ENCODE data around the gene NXPE1. TPM values are rescaled to one million over a fixed set of nuclear protein-coding genes. Genes with fewer than 3 reads are reported as not detected.

Gene NXPE1
- total RNA-seq, 1 donor from 2014 or later, result not detected

DNA sequence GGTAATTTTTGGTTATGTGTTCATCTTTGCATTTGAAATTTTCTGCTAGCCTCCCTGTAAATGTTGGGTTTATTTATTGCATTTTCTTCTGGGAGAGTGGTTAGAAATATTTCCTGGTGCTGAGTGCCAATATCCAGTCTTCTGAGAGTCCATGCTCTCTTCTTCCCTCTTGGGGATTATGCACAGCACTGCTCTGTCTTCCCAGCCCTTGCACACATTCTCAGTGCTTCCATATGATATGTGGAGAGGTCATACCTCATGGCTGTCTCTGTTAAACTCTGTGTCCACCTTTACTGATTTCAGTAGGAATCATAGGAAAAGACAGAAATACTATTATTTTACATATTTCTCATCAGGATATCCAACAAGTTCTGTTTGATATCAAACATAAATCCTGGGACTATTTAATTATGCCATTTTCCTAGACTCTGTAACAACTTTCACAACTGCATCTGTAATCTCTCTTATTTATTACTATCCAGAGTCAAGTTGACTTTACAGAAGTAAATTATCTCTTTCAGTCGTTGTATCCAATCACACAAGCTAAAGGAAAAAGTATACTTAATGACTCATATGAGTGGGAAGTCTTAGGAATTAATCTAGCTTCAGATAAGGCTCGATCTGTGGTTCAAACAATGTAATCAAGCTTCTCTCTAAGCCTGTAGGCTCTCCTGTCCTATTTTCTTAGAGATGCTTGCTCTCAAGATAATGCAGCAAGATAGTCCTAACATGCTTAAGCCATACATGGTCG is 2.7 kb upstream of the NXPE1 start:
- no peak for DNase-seq (ENCODE audit: low read depth in 2 of 2)

DNA sequence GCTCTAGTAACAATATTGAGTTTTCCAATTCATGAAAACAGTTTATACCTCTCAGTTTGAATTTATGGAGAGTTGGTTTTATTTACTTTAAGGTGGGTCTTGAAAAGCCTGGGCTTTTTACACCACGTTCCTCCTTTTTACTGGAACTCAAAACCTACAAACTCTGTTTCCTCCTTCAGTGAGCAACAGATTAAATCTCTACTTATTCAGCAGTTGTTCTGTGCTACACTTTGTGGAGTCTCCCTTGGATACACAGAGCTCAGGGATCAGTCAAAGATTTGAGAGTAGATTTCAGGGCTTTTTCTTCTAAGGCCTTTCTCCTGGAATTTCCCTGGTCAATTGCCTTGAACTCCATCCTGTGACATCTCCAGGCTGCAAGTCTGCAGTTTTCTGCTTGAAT is 3.5 kb downstream of the NXPE1 start:
- no peak for DNase-seq (ENCODE audit: low read depth in 2 of 2)

DNA sequence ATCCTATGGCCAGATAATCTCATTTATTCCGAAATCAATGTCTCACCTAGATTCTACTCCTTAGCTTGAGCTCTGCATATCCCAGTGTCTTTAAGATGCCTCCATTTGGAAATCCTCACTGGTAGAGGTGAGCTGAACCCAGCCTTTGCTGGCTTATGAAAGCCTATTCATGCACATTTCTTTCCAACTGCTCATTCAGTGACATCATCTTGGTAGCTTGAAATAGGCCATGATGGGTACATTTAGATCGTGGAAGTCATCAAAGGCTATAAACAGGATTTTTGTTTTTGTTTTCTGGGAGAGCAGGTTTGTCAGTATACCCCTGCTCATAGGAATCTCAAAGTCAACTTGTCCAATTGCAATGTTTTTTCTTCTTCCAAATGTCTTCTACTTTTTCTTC is 6.0 kb downstream of the NXPE1 start:
- no peak for DNase-seq (ENCODE audit: low read depth in 2 of 2)

GRCh38 chr11:114551060-114551459 is 8.6 kb downstream of the NXPE1 start:
- DNase-seq (ENCODE audit: low read depth in 2 of 2), result no peak

GRCh38 chr11:114525682-114526081 is 34.0 kb downstream of the NXPE1 start:
- no peak for DNase-seq (ENCODE audit: low read depth in 2 of 2)

- no peak for DNase-seq (ENCODE audit: low read depth in 2 of 2)
Measured at GRCh38 chr11:114524122-114524521, 35.6 kb downstream of the NXPE1 start.

DNA sequence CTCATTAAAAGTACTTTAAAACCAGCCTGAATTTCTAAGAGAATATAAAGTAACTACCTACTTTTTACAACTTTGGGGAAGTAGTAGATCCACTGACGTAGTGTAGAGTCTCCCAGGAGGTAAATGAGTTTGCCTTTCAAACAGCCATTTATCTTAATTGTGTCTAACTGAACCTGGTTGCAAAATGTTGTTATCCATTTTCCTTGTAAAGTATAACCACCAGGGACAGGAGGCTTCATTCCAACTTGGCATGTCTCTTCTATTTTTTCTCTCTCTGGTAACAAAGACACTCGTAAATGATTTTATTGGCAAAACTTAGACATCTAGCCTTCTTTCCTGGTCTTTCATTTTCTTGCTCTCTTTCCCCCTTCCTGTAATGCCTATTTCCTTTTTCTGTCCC is 36.9 kb downstream of the NXPE1 start:
- no peak for DNase-seq (ENCODE audit: low read depth in 2 of 2)

DNA sequence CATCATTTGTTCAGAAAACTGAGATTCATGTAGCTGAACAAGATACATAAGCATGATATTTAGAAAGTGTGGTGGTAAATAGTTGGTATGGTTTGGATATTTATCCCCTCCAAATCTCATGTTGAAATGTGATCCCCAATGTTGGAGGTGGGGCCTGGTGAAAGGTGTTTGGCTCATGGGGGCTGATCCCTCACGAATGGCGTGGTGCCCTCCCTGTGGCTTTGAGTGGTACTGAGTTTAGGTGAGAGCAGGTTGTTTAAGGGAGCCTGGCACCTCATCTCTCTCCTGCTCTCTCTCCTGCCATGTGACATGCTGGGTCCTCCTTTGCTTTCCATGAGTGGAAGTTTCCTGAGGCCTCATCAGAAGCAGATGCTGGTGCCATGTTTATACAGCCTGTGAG is 48.1 kb downstream of the NXPE1 start:
- DNase-seq (ENCODE audit: low read depth in 2 of 2), result no peak

DNA sequence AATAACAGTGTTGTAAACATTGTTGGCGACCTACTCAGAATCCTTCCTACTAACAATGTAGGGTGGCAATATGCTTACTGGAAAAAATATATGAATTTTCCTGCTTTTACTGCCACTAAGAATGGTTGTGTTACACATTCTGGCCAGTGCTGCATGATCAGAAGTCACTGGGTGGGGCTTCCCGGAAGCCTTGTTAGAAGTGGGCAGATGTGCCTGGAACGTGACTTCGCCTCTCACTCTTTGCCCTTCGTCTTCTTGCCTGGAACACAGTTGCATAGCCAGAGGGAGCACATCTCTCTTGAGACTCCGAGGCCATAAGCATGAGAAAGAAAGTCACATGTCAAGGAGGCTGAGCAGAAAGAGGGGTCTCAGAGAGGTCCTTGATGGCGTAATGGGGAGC is 48.6 kb downstream of the NXPE1 start:
- no peak for DNase-seq (ENCODE audit: low read depth in 2 of 2)

DNA sequence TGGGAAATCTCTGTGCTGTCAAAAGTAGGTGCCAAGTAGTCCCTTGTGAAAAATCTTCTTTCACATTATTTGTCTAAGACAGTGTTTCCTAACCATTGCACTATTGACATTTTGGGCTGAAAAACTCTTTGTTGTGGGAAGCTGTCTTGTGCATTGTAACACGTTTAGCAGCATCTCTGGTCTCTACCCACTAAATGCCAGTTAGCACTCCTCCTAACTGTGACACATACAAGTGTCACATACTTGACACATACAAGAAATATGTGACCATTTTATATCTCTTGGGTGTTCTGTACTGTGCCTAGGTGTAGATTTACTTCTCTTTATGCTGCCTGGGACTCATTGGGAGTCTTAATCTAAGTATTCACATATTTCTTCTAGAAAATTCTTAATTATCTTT is 57.8 kb downstream of the NXPE1 start:
- no peak for DNase-seq (ENCODE audit: low read depth in 2 of 2)

GRCh38 chr11:114499756-114500155 is 59.9 kb downstream of the NXPE1 start:
- DNase-seq (ENCODE audit: low read depth in 2 of 2), result no peak

DNA sequence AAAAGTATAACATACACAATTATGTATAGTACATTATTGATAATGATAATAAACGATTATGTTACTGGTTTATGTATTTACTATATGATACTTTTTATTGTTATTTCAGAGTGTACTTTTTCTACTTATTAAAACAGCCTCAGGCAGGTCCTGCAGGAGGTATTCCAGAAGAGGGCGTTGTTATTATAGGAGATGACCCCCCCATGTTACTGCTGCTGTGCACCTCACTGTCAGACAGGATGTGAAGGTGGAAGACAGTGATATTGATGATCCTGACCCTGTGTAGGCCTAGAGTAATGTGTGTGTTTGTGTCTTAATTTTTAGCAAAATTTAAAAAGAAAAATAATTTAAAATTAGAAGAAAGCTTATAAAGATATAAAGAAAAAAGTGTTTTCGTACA is 62.8 kb downstream of the NXPE1 start:
- DNase-seq (ENCODE audit: low read depth in 2 of 2), result no peak

GRCh38 chr11:114483929-114484328 is 75.8 kb downstream of the NXPE1 start:
- peak in 1 of 2 donors; percentile 23 for DNase-seq (ENCODE audit: low read depth in 2 of 2)

DNA sequence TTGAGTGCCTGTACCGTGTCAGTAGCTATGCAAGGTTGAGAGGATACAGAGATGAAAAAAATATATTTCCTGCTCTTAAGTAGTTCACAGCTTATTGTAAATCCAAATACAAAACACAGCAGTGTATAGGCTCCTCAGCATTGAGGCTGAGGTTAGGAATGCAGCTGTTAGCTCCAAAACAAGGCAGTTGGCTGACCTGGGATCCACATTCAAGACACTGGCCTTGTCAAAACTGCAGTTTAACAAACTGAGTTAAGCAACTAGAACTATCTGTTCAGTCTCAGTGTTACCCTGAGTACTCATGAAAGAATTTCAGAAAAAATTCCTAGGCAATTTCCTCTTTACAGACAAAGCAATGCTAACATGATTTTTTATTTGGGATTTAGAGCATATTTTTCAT is 77.6 kb downstream of the NXPE1 start:
- no peak for DNase-seq (ENCODE audit: low read depth in 2 of 2)

DNA sequence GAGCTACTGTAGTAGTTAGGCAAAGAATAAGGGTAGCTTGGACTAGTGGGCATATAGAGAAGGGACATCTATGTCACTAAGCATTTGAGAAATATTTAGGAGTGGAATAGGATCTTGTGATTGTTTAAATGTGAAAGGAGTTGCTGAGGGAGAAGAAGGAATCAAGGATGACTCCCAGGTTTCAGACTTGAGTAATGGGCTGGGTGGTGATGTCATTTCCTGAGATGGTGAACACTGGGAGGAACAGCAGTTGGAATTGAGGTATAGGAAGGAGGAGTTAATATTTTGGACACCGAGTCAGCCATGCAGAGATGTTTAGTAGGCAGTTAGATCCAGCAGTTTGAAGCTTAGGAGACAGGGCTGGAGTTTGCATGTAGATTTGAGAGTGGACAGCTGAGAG is 80.3 kb downstream of the NXPE1 start:
- no peak for DNase-seq (ENCODE audit: low read depth in 2 of 2)

GRCh38 chr11:114478768-114479167 is 80.9 kb downstream of the NXPE1 start:
- DNase-seq (ENCODE audit: low read depth in 2 of 2), result peak in 1 of 2 donors; percentile 19

GRCh38 chr11:114478001-114478410 is 81.7 kb downstream of the NXPE1 start:
- DNase-seq (ENCODE audit: low read depth in 2 of 2), result no peak

GRCh38 chr11:114472661-114473060 is 87.0 kb downstream of the NXPE1 start:
- DNase-seq (ENCODE audit: low read depth in 2 of 2), result no peak

Other genes starting within 250 kb of the NXPE1 start
- gene C11orf71, start 159.4 kb downstream of the NXPE1 start, total RNA-seq, result 2.6 and 3.6 TPM in 2 replicates
- gene RBM7, start 159.2 kb downstream of the NXPE1 start, total RNA-seq, result 36.8 and 52.4 TPM in 2 replicates
- 115 and 149 TPM in 2 replicates for gene REXO2, start 120.4 kb downstream of the NXPE1 start, total RNA-seq
- gene NXPE4, start 35.9 kb upstream of the NXPE1 start, total RNA-seq, result not detected in 2 replicates
- gene NXPE2, start 118.6 kb upstream of the NXPE1 start, total RNA-seq, result not detected in 2 replicates